HepG2 (cell line): Measurements from ENCODE around the gene TEKT2. TPM values are rescaled to one million over a fixed set of nuclear protein-coding genes. Genes with fewer than 3 reads are reported as not detected.

ENCODE experiments used
- ATAC-seq: fragments of 200-7000 bp; cut with Tn5 transposase; 3 replicates; pipeline ENCODE4 v1.9.1; 2020; ENCODE audit warnings: mild to moderate bottlenecking, moderate library complexity
- BruUV-seq: library from RNA; stranded (reverse); fragments of 400-500 nt; replicated peaks from 2 replicates; lab custom pipeline; 2021; lab: Mats Ljungman, UMichigan
- CTCF ChIA-PET: fragments of 300-600 bp; formaldehyde crosslinking; extraction: SDS; loops from one replicate; lab custom pipeline; 2021; ENCODE audit warnings: low total read pairs, inconsistent platforms, low intra/inter-chr PET ratio; lab: Yijun Ruan, JAX
- POLR2A ChIA-PET: fragments of 350-600 bp; sonication (Branson Sonifier 250); formaldehyde crosslinking; loops from one replicate; lab custom pipeline; 2020; ENCODE audit warnings: antibody characterized with exemption, inconsistent platforms; lab: Yijun Ruan, JAX
- DNase-seq: peaks from one replicate; pipeline ENCODE4 v3.0.0-alpha.2; 2015; ENCODE audit warnings: low spot score
- FAIRE-seq: peaks from 3 replicates; lab custom pipeline; 2011; peaks lifted over from hg19 to GRCh38; lab: Jason Lieb, UNC
- H2AFZ ChIP-seq: one replicate; pipeline ENCODE4 v1.6.1; 2011; ENCODE audit warnings: low read length, inconsistent platforms
- H3K27ac ChIP-seq: fragments of 300-600 bp; 3 replicates; pipeline ENCODE4 v1.8.0; 2011; ENCODE audit warnings: mixed run types, mild to moderate bottlenecking, mixed read lengths, low read length, inconsistent platforms; ENCODE audit not compliant: insufficient read depth; ENCODE audit errors: extremely low read length
- H3K27me3 ChIP-seq, 2 experiments: fragments of 200-600 bp in 1 of 2; 2 replicates in 1 of 2; 3 replicates in 1 of 2; pipeline versions ENCODE4 v1.6.0 to v1.8.0; 2011; ENCODE audit warnings: low read length in 2 of 2, mild to moderate bottlenecking in 2 of 2, moderate library complexity in 2 of 2, inconsistent platforms in 1 of 2; ENCODE audit not compliant: insufficient read depth in 2 of 2, control insufficient read depth in 1 of 2
- H3K36me3 ChIP-seq, 2 experiments: fragments of 200-600 bp in 1 of 2; replicated peaks in 1 of 2; 2 replicates in 1 of 2; 3 replicates in 1 of 2; pipeline versions ENCODE4 v1.5.1 to v1.8.0; 2011; ENCODE audit warnings: low read length in 2 of 2, inconsistent platforms in 1 of 2; ENCODE audit not compliant: insufficient read depth in 2 of 2, control insufficient read depth in 1 of 2
- H3K4me1 ChIP-seq: 2 replicates; pipeline ENCODE4 v1.5.1; 2012; ENCODE audit warnings: low read length, inconsistent platforms; ENCODE audit not compliant: insufficient read depth
- H3K4me2 ChIP-seq: 2 replicates; pipeline ENCODE4 v1.6.0; 2011; ENCODE audit warnings: low read depth, low read length, inconsistent platforms
- H3K4me3 ChIP-seq, 3 experiments: fragments of 200-600 bp in 1 of 3; sonication (generic), shearing (Covaris generic) in 1 of 3; replicated peaks in 1 of 3; 2 replicates each; pipeline ENCODE4 v1.5.1; 2011 to 2016; ENCODE audit warnings: low read length in 3 of 3, inconsistent platforms in 2 of 3, low read depth in 2 of 3, mild to moderate bottlenecking in 2 of 3, control low read depth in 1 of 3, mixed read lengths in 1 of 3; ENCODE audit not compliant: insufficient read depth in 1 of 3
- H3K79me2 ChIP-seq: one replicate; pipeline ENCODE4 v1.6.1; 2011; ENCODE audit warnings: low read length, inconsistent platforms; ENCODE audit not compliant: insufficient read depth
- H3K9ac ChIP-seq: 2 replicates; pipeline ENCODE4 v1.6.0; 2011; ENCODE audit warnings: mild to moderate bottlenecking, low read depth, low read length, inconsistent platforms; ENCODE audit not compliant: insufficient read depth
- H3K9me3 ChIP-seq: 2 replicates; pipeline ENCODE4 v1.5.1; 2012; ENCODE audit warnings: mild to moderate bottlenecking, low read length
- H4K20me1 ChIP-seq: 2 replicates; pipeline ENCODE4 v1.6.0; 2011; ENCODE audit warnings: inconsistent platforms, mild to moderate bottlenecking, low read length, moderate library complexity; ENCODE audit not compliant: insufficient read depth
- CAMTA2 ChIP-seq: sonication (generic); formaldehyde crosslinking; IDR thresholded peaks from 2 replicates; pipeline ENCODE4 v1.4.0; 2020; ENCODE audit warnings: mild to moderate bottlenecking, missing genetic modification reagents, borderline replicate concordance
- GATAD2A ChIP-seq: IDR thresholded peaks from 2 replicates; pipeline ENCODE4 v1.6.1; 2016
- MAFF ChIP-seq: IDR thresholded peaks from 2 replicates; pipeline ENCODE4 v1.6.1; 2011; ENCODE audit warnings: low read depth, low read length, improper control_type of control experiment
- MAFK ChIP-seq, 2 experiments: IDR thresholded peaks in 1 of 2; conservative IDR thresholded peaks in 1 of 2; 2 replicates each; pipeline ENCODE4 v1.6.1; 2011; ENCODE audit warnings: improper control_type of control experiment in 2 of 2, low read length in 2 of 2
- REPIN1 ChIP-seq: sonication (generic); formaldehyde crosslinking; IDR thresholded peaks from 2 replicates; pipeline ENCODE4 v1.8.0; 2022; ENCODE audit warnings: missing genetic modification reagents, low read depth, mild to moderate bottlenecking, borderline replicate concordance
- ZFP82 ChIP-seq: sonication (generic); formaldehyde crosslinking; IDR thresholded peaks from 2 replicates; pipeline ENCODE4 v1.5.1; 2020; ENCODE audit warnings: mild to moderate bottlenecking, missing genetic modification reagents, borderline replicate concordance
- ZNF121 ChIP-seq: sonication (generic); formaldehyde crosslinking; IDR thresholded peaks from 2 replicates; pipeline ENCODE4 v1.5.0; 2020; ENCODE audit warnings: mild to moderate bottlenecking, missing genetic modification reagents
- ZNF570 ChIP-seq: sonication (generic); formaldehyde crosslinking; IDR thresholded peaks from 2 replicates; pipeline ENCODE4 v1.4.0; 2020; ENCODE audit warnings: mild to moderate bottlenecking, missing genetic modification reagents, borderline replicate concordance
- WGBS: methylation state at CpG from one replicate; pipeline ENCODE4 v1.1.6; 2017; ENCODE audit warnings: low lambda C conversion rate; 5-methylcytosine and 5-hydroxymethylcytosine counted together
- in situ Hi-C: cut with HindIII; loops from 2 replicates; pipeline ENCODE4 v1.10.0; 2017; ENCODE audit warnings: low pct_unique_long_range_greater_than_20kb; ENCODE audit not compliant: extremely low pct_ligation_motif_present
- intact Hi-C: fragments of 100-400 bp; cut with micrococcal nuclease; formaldehyde crosslinking; loops from one replicate; pipeline ENCODE4 v1.10.0; 2022; ENCODE audit not compliant: unreplicated experiment
- polyA plus RNA-seq, 8 experiments: library from polyadenylated mRNA; depleted of rRNA in 3 of 8; stranded (reverse) in 7 of 8; unstranded in 1 of 8; fragments of >200 nt; fragmentation: Illumina TruSeq in 4 of 8; extraction: Trizol in 4 of 8; gene quantifications; 2 replicates each; pipeline versions ENCODE4 v1.2.1 to v1.2.3, GENCODE V29; 2011 to 2016; ENCODE audit warnings: low read depth in 4 of 8, missing spikeins in 1 of 8, mixed read lengths in 1 of 8; ENCODE audit not compliant: insufficient read depth in 1 of 8
- total RNA-seq, 5 experiments: library from RNA; depleted of rRNA; stranded (reverse); fragments of >200 nt; fragmentation: Illumina TruSeq; extraction: Trizol; gene quantifications; 2 replicates each; pipeline ENCODE4 v1.2.3, GENCODE V29; 2016; ENCODE audit warnings: low read depth in 1 of 5
- TF ChIP-seq, protein P1 (sequence below): sonication (generic); formaldehyde crosslinking; IDR thresholded peaks from 2 replicates; pipeline ENCODE4 v1.5.1; 2020; ENCODE audit warnings: mild to moderate bottlenecking, missing genetic modification reagents, moderate library complexity
- TF ChIP-seq, protein P2 (sequence below): sonication (generic); formaldehyde crosslinking; IDR thresholded peaks from 2 replicates; pipeline ENCODE4 v1.4.0; 2020; ENCODE audit warnings: missing genetic modification reagents, mild to moderate bottlenecking, borderline replicate concordance

The TEKT2 gene
- total and polyA plus RNA-seq, 2 of the 13 experiments (the other 11 are each of a cell fraction or from before 2014, with no cell fraction given), result 0.31 to 0.38 TPM

DNA sequence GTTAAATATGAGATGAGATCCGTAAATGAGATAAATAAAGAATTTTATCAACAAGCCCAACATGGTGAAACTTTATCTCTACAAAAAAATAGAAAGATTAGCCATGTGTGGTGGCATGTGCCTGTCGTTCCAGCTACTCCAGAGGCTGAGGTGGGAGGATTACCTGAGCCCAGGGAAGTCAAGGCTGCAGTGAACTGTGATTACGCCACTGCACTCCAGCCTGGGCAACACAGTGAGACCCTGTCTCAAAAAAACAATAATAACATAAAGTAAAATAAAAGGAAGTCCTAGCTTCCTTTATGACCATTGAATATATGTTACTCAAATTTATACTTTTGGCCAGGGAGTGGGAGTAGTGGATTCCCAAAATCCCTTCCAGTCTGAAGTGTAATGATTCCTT, 48.7 kb upstream of the TEKT2 start:
- ChIA-PET CTCF (no interaction called here), POLR2A (no interaction called here)
- ATAC-seq, result no peak
- Histone ChIP-seq H3K27ac (no peak overlapping the region), H3K9ac (no peak overlapping the region), H3K4me3 (no peak overlapping the region), H3K9me3 (no peaks in the 10 kb centered on the region), H3K4me1 (no peaks in the 10 kb centered on the region), H3K79me2 (no peaks in the 10 kb centered on the region), H4K20me1 (no peaks in the 10 kb centered on the region), H3K4me2 (no peak overlapping the region), H2AFZ (no peak overlapping the region), H3K27me3 (no peaks in the 10 kb centered on the region), H3K36me3 (peaks cover 2 to 37% of the 10 kb centered on the region in 2 experiments; a peak in 3 of 5 replicates)
- intact Hi-C loops, result no loop called here
- TSS peak; percentile 23 for BruUV-seq
- DNase-seq, result no peak
- 90% methylated on average over 3 of the region's 3 CpGs for WGBS
- TF ChIP-seq REPIN1 (CRISPR knock-in tag) (no peak), ZNF121 (CRISPR knock-in tag) (peak; percentile 45; the same call in 1 of the 2 replicates), GATAD2A (CRISPR knock-in tag) (no peak)
- no peak for FAIRE-seq
- in situ Hi-C loops, result no loop called here

DNA sequence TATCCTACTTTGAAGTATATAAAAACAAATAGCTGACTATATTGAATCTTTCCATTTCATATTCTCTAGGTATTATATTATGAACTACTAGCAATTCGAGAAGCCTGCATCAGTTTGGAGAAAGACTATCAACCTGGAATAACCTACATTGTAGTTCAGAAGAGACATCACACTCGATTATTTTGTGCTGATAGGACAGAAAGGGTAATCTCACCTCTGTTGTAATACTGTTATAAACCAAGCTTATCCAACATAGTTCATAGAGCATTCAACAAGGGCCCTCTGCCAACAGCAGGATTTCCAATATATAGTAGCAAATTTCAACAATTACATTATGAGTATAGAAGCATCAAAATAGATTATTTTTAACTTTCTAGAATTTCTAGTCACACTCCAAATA, 43.7 kb upstream of the TEKT2 start:
- H3K4me3 ChIP-seq, result no peak overlapping the region
- no peaks in the 10 kb centered on the region for H3K9me3 ChIP-seq
- CTCF ChIA-PET, result no interaction called here
- H3K27me3 ChIP-seq, result no peaks in the 10 kb centered on the region
- TF ChIP-seq MAFK (conservative IDR thresholded peaks at IDR 0.05 in 1 of 2, IDR thresholded peaks at IDR 0.05 in 1 of 2; ENCODE audit: low read length in 2 of 2), result peak; percentile 54 to 65
- TF ChIP-seq, protein P1, sequence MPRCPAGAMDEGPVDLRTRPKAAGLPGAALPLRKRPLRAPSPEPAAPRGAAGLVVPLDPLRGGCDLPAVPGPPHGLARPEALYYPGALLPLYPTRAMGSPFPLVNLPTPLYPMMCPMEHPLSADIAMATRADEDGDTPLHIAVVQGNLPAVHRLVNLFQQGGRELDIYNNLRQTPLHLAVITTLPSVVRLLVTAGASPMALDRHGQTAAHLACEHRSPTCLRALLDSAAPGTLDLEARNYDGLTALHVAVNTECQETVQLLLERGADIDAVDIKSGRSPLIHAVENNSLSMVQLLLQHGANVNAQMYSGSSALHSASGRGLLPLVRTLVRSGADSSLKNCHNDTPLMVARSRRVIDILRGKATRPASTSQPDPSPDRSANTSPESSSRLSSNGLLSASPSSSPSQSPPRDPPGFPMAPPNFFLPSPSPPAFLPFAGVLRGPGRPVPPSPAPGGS (CRISPR knock-in tag), result no peak
- TF ChIP-seq, protein P2, sequence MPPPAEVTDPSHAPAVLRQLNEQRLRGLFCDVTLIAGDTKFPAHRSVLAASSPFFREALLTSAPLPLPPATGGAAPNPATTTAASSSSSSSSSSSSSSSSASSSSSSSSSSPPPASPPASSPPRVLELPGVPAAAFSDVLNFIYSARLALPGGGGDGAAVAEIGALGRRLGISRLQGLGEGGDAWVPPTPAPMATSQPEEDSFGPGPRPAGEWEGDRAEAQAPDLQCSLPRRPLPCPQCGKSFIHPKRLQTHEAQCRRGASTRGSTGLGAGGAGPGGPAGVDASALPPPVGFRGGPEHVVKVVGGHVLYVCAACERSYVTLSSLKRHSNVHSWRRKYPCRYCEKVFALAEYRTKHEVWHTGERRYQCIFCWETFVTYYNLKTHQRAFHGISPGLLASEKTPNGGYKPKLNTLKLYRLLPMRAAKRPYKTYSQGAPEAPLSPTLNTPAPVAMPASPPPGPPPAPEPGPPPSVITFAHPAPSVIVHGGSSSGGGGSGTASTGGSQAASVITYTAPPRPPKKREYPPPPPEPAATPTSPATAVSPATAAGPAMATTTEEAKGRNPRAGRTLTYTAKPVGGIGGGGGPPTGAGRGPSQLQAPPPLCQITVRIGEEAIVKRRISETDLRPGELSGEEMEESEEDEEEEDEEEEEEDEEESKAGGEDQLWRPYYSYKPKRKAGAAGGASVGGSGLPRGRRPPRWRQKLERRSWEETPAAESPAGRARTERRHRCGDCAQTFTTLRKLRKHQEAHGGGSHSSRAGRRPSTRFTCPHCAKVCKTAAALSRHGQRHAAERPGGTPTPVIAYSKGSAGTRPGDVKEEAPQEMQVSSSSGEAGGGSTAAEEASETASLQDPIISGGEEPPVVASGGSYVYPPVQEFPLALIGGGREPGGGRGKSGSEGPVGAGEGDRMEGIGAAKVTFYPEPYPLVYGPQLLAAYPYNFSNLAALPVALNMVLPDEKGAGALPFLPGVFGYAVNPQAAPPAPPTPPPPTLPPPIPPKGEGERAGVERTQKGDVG (CRISPR knock-in tag), result no peak
- TF ChIP-seq ZNF570 (CRISPR knock-in tag), result no peak
- peak; percentile 40; the same call in 1 of the 2 replicates for TF ChIP-seq MAFF
- TF ChIP-seq ZFP82, result no peak
- TF ChIP-seq CAMTA2 (CRISPR knock-in tag), result no peak
- intact Hi-C loops, result no loop called here
- H3K4me2 ChIP-seq, result no peak overlapping the region
- H4K20me1 ChIP-seq, result no peaks in the 10 kb centered on the region
- 84% methylated on average over 2 of the region's 2 CpGs for WGBS
- no peak for ATAC-seq
- POLR2A ChIA-PET, result no interaction called here
- no TSS peak for BruUV-seq
- FAIRE-seq, result no peak
- peaks cover 3 to 41% of the 10 kb centered on the region in 2 experiments for H3K36me3 ChIP-seq
- no peak overlapping the region for H3K27ac ChIP-seq
- in situ Hi-C loops, result no loop called here
- H3K4me1 ChIP-seq, result no peaks in the 10 kb centered on the region
- no peaks in the 10 kb centered on the region for H3K79me2 ChIP-seq
- H3K9ac ChIP-seq, result no peak overlapping the region
- H2AFZ ChIP-seq, result no peak overlapping the region
- no peak for DNase-seq
